ENCODE measurements around the gene CBLB.

DNA sequence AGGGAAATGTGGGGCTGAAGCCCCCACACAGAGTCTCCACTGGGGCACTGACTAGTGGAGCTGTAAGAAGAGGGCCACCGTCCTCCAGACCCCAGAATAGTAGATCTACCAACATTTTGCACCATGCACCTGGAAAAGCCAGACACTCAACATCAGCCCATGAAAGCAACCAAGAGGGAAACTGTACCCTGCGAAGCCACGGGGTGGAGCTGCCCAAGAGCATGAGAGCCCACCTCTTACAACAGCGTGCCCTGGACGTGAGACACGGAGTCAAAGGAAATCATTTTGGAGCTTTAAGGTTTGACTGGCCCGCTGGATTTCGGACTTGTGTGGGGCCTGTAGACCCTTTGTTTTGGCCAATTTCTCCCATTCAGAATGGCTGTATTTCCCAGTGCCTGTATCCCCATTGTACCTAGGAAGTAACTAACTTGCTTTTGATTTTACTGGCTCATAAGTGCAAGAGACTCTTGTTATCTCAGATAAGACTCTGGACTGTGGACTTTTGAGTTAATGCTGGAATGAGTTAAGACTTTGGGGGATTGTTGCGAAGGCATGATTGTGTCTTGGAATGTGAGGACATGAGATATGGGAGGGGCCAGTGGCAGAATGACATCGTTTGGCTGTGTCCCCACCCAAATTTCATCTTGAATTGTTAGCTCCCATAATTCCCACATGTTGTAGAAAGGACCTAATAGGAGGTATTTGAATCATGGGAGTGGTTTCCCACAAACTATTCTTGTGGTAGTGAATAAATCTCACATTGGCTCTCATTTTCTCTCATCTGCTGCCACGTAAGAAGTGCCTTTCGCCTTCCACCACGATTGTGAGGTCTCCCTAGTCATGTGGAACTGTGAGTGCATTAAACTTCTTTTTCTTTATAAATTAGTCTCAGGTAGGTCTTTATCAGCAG is 105.8 kb downstream of the CBLB start:
- TF ChIP-seq POLR2A (IDR thresholded peaks at IDR 0.05) (no peak), CTCF (IDR thresholded peaks at IDR 0.05) (no peak)

Measured in prostate gland (tissue), 2 donors.